Left colon (tissue), 2 donors: ENCODE data around the gene GDA. TPM values are rescaled to one million over a fixed set of nuclear protein-coding genes. Genes with fewer than 3 reads are reported as not detected.
A peak's percentile ranks its signal among the peaks of the same experiment; 100 is the strongest.
"Not testable (repeated sequence)": the region's sequence is repeated elsewhere in the genome, so short reads cannot be mapped to it uniquely, and the experiment has no call there.

ENCODE experiments used
- ATAC-seq: fragments of 200-7000 bp; cut with Tn5 transposase; one replicate; pipeline ENCODE4 v1.9.1; 2020; ENCODE audit warnings: mild to moderate bottlenecking, moderate library complexity
- DNase-seq, 2 donors: peaks; one replicate each; pipeline ENCODE4 v3.0.0-alpha.2; 2020
- intact Hi-C, 2 donors: fragments of 100-400 bp; cut with DNase I in 1 of 2; cut with micrococcal nuclease in 1 of 2; formaldehyde crosslinking; loops; one replicate each; pipeline versions ENCODE4 v1.11.2 to v1.14.0; 2022; cut with DNase I, micrococcal nuclease
- total RNA-seq, 2 donors: library from RNA; stranded (reverse); fragmentation: NEBNext Ultra II Directional; extraction: Animal tissue kit (Norgen Biotek cat#: 25700); gene quantifications; one replicate each; pipeline ENCODE4 v1.2.1, GENCODE V29; 2021
- donor health status: DM: no; HTN: no; CAD: no.
- donor health status: DM: yes; HTN: yes; CAD: no.

The GDA gene
- total RNA-seq, 2 donors from 2014 or later: 35.3 to 44.7 TPM

DNA sequence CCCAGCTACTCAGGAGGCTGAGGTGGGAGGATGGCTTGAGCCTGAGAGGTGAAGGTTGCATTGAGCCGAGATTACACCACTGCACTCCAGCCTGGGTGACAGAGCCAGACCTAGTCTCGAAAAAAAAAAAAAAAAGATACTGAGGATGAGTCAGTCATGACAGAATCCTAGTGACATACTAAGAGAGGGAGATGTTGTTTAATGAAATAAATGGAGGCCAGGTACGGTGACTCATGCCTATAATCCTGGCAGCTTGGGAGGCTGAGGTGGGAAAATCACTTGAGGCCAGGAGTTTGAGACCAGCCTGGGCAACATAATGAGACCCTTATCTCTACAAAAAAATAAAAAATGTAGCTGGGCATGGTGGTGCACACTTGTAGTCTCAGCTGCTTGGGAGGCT is 108.6 kb downstream of the GDA start:
- DNase-seq: no peak
- ATAC-seq: peak; percentile 25
- intact Hi-C loops: no loop called here

DNA sequence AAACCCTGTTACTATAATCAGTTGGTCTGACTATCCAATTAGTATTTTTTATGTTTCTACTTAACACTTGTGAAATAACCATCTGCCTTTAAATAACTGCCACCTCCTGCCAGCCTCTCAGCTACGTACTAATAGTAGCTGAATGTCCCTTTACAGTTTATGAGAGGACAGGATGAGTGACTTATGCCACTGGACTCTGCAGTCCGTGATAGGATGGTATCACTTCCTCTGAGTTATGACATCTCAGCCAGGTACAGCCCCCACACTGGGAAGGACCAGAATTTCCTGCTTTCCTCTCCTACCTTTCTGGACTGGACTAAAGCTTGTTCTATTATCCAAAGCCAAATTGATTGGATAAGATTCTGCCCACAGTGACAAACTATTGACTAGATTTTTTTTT is 112.8 kb downstream of the GDA start:
- ATAC-seq (peak; percentile 23), DNase-seq (no peak)
- intact Hi-C loops: no loop called here

DNA sequence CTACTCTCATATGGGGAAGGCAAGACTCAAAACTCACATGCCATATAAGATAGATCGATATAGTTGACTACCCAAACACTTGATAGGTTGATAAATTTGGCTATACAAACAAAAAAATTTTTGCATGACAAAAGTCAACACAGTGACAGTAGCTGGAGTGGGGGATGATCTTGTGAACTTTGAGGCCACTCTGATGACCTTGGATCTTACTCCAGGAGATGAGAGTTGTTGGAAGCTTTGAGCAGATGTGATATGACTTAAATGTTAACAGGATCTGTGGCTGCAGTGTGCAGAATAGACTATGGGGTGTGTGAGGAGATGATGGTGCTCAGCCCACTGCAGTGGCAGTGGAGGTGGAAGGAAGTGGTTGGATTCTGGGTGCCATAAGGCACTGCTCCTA is 114.3 kb downstream of the GDA start:
- ATAC-seq: no peak
- intact Hi-C loops: no loop called here
- no peak for DNase-seq

DNA sequence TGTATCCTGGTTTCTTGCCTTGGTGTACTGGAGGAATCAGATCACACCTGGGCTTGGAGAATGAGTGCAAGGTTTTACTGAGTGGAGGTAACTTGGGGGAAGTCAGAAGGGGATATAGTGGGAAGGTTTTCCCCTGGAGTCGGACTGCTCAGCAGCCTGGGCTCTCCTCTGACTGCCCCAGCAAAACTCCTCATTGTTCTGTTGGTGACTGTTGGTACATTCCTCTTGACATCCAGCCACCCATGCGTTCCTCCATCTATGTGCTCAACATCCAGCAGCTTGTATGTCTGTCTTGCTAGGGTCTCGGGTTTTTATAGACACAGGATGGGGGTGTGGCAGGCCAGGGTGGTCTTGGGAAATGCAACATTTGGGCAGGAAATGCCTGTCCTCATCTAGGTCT is 119.7 kb downstream of the GDA start:
- ATAC-seq (no peak), DNase-seq (no peak)
- intact Hi-C loops: no loop called here

DNA sequence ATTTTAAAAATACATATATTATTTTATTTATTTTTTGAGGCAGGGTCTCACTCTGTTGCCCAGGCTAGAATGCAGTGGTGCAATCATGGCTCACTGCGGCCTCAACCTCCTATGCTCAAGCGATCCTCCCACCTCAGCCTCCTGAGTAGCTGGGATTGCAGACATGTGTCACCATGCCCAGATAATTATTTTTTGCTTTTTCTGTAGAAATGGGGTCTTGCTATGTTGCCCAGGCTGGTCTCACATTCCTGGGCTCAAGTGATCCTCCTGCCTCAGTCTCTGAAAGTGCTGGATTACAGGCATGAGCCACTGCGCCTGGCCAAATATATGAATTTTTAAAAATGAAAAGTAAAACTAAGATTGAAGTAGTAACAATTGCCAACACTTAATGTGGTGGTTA is 121.1 kb downstream of the GDA start:
- ATAC-seq, DNase-seq: not testable (repeated sequence)
- intact Hi-C loops: loop anchor here (2.0 to 10.0 kb wide), 2 partner anchors 232 to 236 kb away; no protein-coding TSS in a partner anchor

DNA sequence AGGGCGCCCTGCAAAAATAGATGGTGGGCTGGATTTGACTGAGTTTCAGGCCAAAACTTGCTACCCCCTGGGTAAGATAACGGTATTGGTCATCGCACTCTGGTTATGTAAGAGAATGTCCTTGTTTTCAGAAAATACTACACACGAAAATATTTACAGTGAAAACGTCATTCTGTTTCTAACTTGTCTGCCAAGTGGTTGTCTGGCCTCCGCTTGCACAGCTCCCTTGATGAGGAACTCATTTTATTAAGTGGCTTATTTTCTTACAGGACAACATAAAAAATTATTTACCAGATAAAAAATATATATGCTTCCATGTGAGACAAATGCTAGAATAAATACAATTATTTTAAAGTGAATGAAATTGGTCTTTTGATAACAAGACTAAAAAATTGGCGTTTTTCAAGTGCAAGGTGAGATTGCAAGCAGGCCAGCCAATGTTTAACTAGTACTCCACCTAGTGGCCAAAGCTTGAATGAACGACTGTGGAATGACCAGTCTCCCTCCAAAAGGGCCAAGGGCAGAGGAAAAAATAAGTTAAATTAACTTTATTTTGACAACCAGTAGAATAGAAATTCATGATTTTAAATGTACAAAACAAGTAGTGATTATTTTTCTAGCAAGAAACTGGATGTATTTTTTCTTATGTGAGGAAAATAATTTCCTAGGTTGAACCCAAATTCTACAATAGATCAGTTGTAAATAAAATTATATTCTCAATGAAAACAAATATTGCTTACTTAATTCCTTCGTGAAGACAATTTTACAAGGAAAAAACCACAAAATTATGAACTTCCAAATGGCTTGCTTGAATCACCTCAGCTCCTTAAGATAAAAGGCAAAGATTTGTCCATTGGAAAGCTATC is 122.6 kb downstream of the GDA start:
- DNase-seq: peak; percentile 33 to 43
- intact Hi-C loops: loop anchor here (2.0 to 10.0 kb wide), 2 partner anchors 233 to 237 kb away; no protein-coding TSS in a partner anchor
- ATAC-seq: peak; percentile 73

DNA sequence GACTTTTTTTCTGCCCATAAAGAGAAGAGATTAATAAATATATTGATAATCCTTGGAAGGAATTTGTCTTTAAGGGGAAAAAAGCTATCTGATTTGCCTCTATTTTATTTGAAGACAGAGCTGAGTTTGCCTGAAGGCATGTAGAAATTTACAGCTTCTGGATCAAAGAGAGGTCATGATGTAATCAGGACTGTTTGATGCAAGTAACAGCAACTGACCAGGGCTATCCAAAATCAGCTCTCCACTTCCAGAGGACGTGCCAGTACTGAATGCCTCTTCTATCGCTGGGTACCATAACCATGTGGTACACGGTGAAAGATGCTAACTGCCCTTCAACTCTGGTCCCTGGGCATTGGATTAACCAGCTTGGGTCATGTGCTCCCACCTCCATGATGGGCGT is 125.2 kb downstream of the GDA start:
- DNase-seq (no peak), ATAC-seq (no peak)
- intact Hi-C loops: loop anchor here in 1 of 2 donors (10.0 kb wide), 1 partner anchor 240 kb away; no protein-coding TSS in a partner anchor

DNA sequence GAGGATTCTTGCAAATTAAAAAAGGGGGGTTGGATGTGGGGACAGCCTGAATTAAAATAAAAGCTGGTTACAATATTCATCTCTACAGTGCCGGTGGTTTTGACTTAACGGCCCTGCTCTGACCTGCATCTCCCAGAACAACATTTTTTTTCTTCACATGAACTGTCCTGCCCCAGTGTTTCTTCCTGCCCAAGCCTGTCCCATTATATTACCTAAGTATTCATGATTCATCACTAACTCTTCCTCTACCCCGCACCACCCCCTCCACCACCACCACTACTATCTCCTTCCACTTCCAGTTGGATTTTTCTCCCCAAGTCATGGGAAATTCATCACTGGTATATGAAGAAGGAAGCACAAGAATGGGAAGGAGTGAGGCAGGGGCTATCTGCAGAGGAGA is 125.7 kb downstream of the GDA start:
- DNase-seq: no peak
- no peak for ATAC-seq
- intact Hi-C loops: loop anchor here in 1 of 2 donors (10.0 kb wide), 1 partner anchor 240 kb away; no protein-coding TSS in a partner anchor

DNA sequence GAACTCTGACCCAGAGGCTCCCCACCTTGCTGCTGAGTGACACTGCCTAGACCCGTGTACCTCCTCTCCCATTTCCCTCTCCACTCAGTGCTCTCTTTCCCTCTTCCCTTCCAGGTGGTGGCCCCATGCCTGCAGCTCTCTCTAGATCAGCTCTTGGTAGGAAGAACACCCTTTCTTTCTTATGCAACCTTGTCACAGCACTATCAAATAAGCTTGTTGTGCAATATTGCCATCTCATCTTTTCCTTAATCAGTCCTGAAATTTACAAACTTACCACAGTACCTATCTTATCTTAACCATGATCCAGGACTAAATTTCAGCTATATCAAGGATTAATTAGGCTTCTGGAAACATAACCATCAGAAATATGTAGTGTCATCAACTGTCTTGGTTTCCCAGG is 127.2 kb downstream of the GDA start:
- ATAC-seq (no peak), DNase-seq (no peak)
- intact Hi-C loops: loop anchor here in 1 of 2 donors (10.0 kb wide), 1 partner anchor 242 kb away; no protein-coding TSS in a partner anchor

DNA sequence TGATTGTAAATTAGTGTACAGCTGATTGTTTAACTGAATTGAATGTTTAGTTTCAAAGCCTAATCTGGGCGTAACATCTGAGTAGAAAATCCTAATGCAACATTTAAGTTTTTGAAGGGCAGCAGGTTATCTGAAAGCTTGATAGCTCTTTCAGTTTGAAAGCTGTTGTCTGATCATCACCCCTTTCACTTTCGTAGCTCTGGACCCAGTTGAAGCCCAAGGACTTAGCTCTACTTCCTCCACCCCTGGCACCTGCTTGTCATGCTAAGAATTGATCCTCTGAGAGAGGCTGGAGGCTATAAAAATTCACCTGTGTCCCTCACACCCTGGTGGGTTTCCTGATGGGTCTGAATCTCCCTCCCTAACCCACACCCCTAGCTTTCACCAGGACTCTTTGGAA is 129.7 kb downstream of the GDA start:
- ATAC-seq: peak; percentile 69
- intact Hi-C loops: loop anchor here in 1 of 2 donors (10.0 kb wide), 1 partner anchor 244 kb away; no protein-coding TSS in a partner anchor
- no peak for DNase-seq

DNA sequence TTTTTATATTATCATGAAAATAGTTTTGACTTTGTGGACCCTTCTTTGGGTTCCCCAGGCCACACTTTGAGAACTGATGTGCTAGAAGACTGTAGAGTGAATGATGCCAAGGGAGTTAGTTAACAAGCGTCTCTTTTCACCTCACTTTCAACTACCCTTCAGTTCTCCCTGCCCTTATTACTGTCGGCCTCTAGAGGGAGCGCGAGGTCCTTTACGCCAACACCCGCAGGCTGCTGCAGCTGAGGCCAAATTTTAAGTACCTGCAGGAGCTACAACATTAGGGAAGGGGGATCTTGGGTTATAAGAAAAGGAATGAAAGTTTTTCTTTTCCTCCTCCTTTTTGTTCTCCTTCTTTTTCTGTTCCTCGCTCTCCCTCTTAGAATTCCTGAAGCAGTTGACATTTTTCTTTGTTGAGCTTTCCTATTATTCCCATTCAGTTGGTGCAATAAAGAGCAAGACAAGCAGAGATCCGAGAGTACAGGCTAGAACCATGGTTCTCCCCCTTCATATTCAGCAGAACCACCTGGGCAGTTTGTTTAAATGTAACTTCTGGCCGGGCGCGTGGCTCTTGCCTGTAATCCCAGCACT is 131.8 kb downstream of the GDA start:
- intact Hi-C loops: loop anchor here in 1 of 2 donors (5.0 kb wide), 1 partner anchor 541 kb away; no protein-coding TSS in a partner anchor
- DNase-seq (peak; percentile 45 to 75), ATAC-seq (peak; percentile 87)

DNA sequence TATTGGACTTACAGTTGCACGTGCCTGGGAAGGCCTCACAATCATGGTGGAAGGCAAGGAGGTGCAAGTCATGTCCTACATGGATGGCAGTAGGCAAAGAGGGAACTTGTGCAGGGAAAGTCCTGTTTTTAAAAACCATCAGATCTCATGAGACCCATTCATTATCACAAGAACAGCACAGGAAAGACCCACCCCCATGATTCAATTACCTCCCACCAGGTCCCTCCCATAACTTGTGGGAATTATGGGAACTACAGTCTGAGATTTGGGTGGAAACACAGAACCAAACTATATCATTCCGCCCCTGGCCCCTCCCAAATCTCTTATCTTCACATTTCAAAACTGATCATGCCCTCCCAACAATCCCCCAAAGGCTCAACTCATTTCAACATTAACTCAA is 140.2 kb downstream of the GDA start:
- DNase-seq (no peak), ATAC-seq (no peak)
- intact Hi-C loops: no loop called here

DNA sequence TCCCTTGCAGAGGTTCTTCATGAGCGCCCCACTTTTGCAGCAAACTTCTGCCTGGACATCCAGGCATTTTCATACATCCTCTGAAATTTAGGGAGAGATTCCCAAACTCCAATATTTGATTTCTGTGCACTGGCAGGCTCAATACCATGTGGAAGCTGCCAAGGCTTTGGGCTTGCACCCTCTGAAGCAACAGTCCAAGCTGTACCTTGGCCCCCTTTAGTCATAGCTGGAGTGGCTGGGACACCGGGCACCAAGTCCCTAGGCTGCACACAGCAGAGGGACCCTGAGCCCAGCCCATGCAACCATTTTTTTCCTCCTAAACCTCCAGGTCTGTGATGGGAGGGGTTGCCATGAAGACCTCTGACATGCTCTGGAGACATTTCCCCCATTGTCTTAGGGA is 141.1 kb downstream of the GDA start:
- DNase-seq: no peak
- intact Hi-C loops: loop anchor here (5.0 to 10.0 kb wide), 2 partner anchors 302 to 304 kb away; no protein-coding TSS in a partner anchor
- ATAC-seq: no peak

DNA sequence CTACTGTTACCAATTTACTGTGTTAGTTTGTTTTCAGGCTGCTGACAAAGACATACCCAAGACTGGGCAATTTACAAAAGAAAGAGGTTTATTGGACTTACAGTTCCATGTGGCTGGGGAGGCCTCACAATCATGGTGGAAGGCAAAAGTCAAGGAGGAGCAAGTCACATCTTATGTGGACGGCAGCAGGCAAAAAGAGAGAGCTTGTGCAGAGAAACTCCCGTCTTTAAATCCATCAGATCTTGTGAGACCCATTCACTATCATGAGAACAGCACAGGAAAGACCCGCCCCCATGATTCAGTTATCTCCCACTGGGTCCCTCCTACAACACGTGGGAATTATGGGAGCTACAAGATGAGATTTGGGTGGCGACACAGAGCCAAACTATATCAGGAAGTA is 142.3 kb downstream of the GDA start:
- ATAC-seq, DNase-seq: not testable (repeated sequence)
- intact Hi-C loops: loop anchor here (5.0 to 10.0 kb wide), 2 partner anchors 301 to 303 kb away; no protein-coding TSS in a partner anchor

DNA sequence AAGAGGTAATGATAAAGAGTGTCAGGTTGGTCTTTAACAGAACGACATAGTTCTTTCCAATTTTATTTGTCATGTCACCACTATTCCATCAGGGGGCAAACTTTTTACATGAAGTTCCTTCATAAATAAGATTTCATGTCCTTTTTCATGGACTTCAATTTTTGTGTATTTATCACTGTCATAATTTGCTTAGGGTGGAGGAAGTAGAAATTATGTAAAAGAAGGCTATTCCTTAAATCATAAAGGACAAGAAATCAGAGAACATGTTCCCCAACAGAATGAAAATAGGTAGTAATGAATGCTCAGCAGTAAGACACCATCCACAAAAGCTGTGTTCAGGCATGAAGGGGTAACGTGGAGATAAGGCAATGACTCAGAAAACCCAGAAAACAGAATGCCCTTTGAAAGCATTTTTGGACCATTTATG is 143.0 kb downstream of the GDA start:
- DNase-seq: no peak
- no peak for ATAC-seq
- intact Hi-C loops: loop anchor here (5.0 to 10.0 kb wide), 2 partner anchors 300 to 303 kb away; no protein-coding TSS in a partner anchor

DNA sequence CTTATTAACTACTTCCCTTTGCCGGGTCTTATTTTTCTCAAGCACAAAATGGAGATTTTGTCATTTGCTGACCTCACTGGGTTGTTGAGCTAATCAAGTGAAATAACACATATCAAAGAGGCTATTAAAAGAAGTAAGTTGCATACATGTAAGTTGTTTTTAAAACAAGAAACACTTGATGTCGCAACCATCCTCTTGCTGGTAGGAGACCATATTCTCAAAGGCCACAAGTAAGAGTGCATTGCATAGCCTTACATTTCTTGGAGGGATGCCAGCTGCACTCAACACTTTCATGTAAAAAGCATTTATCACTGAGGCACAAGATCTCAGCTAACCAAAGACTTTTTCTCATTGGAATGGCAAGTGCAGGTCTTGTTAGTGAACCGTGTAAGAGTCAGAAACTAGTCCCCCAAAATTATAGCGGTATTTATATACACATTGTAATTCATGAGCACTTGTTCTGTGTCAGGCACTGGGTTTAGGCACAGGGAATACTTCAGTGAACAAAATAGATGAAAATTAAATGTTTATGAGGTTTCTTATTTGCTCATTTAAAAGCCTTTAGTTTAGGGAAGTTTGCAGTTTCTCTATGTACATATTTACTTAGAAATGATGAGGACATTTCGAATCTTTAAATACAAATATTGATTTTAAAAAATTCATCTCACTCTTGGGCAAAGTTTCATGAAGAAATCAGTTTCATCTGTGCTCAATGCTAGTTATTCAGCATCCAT is 143.8 kb downstream of the GDA start:
- ATAC-seq (peak; percentile 38), DNase-seq (peak; percentile 45 to 72)
- intact Hi-C loops: loop anchor here (5.0 to 10.0 kb wide), 2 partner anchors 299 to 302 kb away; no protein-coding TSS in a partner anchor

DNA sequence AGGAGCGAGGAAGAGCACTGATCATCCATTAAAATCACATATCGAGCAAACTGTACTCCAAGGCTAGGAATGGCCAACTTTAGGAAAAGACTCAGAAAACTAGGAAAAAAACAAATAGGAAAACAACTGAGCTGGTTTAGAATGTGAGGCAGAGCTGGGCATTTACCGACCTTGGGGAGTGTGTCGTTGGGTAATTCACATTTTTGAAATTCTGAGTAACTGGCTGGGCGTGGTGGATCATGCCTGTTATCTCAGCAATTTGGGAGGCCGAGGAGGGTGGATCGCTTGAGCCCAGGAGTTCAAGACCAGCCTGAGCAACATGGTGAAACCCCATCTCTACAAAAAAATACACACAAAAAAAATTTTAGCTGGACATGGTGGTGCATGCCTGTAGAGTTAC is 145.7 kb downstream of the GDA start:
- ATAC-seq (peak; percentile 50), DNase-seq (peak; percentile 35 to 52)
- intact Hi-C loops: loop anchor here (5.0 to 10.0 kb wide), 2 partner anchors 297 to 300 kb away; no protein-coding TSS in a partner anchor

DNA sequence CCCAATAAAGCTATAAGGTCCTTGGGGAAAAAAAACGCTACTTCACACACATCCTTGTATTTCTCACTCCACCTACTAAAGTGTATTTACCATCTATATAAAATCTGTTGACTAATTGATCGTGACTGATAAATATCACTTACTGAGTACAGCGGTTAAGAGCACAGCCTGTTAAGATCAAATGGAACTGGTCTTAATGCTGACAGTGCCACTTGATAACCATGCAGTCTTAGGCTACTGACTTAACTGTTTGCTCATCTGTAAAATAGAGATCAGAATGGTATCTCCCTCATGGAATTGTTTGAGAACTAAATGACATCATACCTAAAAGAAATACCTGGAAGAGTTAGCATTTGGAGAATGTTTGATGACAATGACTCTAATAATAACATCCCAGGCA is 148.3 kb downstream of the GDA start:
- intact Hi-C loops: loop anchor here in 1 of 2 donors (10.0 kb wide), 1 partner anchor 297 kb away; no protein-coding TSS in a partner anchor
- DNase-seq (no peak), ATAC-seq (no peak)
